ENCODE results near the gene SLC66A2.

DNA sequence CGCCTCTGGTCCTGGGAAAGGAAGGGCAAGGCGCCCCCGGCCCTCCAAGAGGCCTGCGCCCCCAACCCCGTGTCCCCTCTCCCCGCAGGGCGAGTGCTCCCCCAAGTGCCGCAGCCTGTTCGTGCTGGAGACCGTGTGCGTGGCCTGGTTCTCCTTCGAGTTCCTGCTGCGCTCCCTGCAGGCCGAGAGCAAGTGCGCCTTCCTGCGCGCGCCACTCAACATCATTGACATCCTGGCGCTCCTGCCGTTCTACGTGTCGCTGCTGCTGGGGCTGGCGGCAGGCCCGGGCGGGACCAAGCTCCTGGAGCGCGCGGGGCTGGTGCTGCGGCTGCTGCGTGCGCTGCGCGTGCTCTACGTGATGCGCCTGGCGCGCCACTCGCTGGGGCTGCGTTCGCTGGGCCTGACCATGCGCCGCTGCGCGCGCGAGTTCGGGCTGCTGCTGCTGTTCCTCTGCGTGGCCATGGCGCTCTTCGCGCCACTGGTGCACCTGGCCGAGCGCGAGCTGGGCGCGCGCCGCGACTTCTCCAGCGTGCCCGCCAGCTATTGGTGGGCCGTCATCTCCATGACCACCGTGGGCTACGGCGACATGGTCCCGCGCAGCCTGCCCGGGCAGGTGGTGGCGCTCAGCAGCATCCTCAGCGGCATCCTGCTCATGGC lies 52.4 kb downstream of the SLC66A2 start:
- TF ChIP-seq, protein P1, sequence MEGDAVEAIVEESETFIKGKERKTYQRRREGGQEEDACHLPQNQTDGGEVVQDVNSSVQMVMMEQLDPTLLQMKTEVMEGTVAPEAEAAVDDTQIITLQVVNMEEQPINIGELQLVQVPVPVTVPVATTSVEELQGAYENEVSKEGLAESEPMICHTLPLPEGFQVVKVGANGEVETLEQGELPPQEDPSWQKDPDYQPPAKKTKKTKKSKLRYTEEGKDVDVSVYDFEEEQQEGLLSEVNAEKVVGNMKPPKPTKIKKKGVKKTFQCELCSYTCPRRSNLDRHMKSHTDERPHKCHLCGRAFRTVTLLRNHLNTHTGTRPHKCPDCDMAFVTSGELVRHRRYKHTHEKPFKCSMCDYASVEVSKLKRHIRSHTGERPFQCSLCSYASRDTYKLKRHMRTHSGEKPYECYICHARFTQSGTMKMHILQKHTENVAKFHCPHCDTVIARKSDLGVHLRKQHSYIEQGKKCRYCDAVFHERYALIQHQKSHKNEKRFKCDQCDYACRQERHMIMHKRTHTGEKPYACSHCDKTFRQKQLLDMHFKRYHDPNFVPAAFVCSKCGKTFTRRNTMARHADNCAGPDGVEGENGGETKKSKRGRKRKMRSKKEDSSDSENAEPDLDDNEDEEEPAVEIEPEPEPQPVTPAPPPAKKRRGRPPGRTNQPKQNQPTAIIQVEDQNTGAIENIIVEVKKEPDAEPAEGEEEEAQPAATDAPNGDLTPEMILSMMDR (IDR thresholded peaks at IDR 0.05; ENCODE audit: insufficient read depth, low read length), result no peak
- TF ChIP-seq GABPA (IDR thresholded peaks at IDR 0.05; ENCODE audit: low read depth) (no peak), POLR2AphosphoS5 (IDR thresholded peaks at IDR 0.05; ENCODE audit: low read depth) (no peak; the same call in none of the 2 replicates), SPI1 (IDR thresholded peaks at IDR 0.05; ENCODE audit: borderline replicate concordance, low read depth) (no peak)
- TF ChIP-seq, protein P2, sequence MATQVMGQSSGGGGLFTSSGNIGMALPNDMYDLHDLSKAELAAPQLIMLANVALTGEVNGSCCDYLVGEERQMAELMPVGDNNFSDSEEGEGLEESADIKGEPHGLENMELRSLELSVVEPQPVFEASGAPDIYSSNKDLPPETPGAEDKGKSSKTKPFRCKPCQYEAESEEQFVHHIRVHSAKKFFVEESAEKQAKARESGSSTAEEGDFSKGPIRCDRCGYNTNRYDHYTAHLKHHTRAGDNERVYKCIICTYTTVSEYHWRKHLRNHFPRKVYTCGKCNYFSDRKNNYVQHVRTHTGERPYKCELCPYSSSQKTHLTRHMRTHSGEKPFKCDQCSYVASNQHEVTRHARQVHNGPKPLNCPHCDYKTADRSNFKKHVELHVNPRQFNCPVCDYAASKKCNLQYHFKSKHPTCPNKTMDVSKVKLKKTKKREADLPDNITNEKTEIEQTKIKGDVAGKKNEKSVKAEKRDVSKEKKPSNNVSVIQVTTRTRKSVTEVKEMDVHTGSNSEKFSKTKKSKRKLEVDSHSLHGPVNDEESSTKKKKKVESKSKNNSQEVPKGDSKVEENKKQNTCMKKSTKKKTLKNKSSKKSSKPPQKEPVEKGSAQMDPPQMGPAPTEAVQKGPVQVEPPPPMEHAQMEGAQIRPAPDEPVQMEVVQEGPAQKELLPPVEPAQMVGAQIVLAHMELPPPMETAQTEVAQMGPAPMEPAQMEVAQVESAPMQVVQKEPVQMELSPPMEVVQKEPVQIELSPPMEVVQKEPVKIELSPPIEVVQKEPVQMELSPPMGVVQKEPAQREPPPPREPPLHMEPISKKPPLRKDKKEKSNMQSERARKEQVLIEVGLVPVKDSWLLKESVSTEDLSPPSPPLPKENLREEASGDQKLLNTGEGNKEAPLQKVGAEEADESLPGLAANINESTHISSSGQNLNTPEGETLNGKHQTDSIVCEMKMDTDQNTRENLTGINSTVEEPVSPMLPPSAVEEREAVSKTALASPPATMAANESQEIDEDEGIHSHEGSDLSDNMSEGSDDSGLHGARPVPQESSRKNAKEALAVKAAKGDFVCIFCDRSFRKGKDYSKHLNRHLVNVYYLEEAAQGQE (IDR thresholded peaks at IDR 0.05; ENCODE audit: insufficient replicate concordance, low read depth), result no peak
